Measurements from ENCODE around the gene CALM1. TPM values are rescaled to one million over a fixed set of nuclear protein-coding genes. Genes with fewer than 3 reads are reported as not detected.

The CALM1 gene
- total and polyA plus RNA-seq, 7 donors, result 404 to 889 (median 722) TPM

DNA sequence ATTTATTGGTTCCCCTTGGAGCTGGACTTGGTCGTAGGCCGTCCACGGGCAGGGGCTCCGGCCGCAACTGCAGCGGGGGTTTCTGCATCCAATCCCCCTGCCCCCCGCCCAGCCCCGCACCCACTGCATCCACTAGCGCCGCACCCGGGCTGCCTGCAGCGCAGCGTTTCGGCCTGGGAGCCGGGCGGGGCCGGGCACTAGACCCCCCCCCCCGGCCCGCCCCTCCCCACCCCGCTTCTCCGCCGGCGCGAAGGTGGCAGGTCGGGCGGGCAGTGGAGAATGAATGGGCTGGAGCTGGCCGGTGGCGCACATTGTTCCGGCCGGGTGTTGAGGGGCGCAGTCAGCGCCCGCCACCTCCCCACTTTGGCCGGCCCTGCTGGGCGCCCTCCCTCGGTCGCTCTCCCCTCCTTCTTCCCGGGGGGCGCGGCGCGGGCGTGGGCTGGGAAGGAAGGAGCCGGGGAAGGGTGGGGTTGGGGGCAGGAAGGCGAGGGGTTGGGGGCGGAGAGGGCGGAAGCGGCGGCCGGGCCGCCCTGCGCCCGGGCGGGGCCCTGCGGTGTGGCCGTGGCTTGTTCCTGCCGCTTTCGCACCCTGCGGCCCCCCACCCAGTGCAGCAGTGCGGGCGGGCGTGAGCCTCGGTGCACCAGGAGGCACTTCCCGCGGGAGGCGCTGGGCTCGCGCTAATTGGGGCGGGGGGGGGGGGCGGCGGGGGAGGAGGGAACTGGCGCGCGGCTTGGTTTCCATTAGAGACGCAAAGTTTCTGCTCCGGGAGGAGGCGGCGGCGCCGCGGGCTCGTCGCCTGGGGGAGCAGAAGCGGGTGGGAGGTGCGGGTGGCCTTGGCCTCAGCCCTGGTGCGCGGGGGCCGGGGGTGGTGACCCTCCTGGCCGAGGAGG, 841 bp downstream of the CALM1 start:
- H3K27me3 ChIP-seq, result no peaks in the 10 kb centered on the region
- DNase-seq, result peak; percentile 81
- TF ChIP-seq POLR2A (IDR thresholded peaks at IDR 0.05) (no peak), EP300 (IDR thresholded peaks at IDR 0.05) (no peak), POLR2AphosphoS5 (IDR thresholded peaks at IDR 0.05) (peak in 3 of 4 donors; percentile 5 to 44 (median 43))
- TF ChIP-seq, protein P1, sequence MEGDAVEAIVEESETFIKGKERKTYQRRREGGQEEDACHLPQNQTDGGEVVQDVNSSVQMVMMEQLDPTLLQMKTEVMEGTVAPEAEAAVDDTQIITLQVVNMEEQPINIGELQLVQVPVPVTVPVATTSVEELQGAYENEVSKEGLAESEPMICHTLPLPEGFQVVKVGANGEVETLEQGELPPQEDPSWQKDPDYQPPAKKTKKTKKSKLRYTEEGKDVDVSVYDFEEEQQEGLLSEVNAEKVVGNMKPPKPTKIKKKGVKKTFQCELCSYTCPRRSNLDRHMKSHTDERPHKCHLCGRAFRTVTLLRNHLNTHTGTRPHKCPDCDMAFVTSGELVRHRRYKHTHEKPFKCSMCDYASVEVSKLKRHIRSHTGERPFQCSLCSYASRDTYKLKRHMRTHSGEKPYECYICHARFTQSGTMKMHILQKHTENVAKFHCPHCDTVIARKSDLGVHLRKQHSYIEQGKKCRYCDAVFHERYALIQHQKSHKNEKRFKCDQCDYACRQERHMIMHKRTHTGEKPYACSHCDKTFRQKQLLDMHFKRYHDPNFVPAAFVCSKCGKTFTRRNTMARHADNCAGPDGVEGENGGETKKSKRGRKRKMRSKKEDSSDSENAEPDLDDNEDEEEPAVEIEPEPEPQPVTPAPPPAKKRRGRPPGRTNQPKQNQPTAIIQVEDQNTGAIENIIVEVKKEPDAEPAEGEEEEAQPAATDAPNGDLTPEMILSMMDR (IDR thresholded peaks at IDR 0.05), result no peak
- peak overlapping the region; percentile 94 to 97 (median 95) for H3K27ac ChIP-seq
- no peaks in the 10 kb centered on the region for H3K9me3 ChIP-seq
- peaks cover 0 to 46% (median 41%) of the 10 kb centered on the region in 4 donors for H3K4me1 ChIP-seq
- WGBS, 2 donors, result 1% methylated on average over 88 to 89 of the region's 89 CpGs
- peak overlapping the region; percentile 89 to 97 (median 97) for H3K4me3 ChIP-seq
- peaks cover 11 to 24% (median 19%) of the 10 kb centered on the region in 4 donors for H3K36me3 ChIP-seq
- intact Hi-C loops (cut with DNase I), result loop anchor here (2.0 to 5.0 kb wide), 3 partner anchors 65 to 361 kb away; partner anchors contain the start of gene NRDE2

- peak overlapping the region; percentile 94 to 97 (median 95) for H3K27ac ChIP-seq
- TF ChIP-seq EP300 (IDR thresholded peaks at IDR 0.05) (no peak), POLR2AphosphoS5 (IDR thresholded peaks at IDR 0.05) (peak; percentile 17 to 65 (median 50))
- no peaks in the 10 kb centered on the region for H3K9me3 ChIP-seq
- intact Hi-C loops (cut with DNase I), result loop anchor here (5.0 kb wide), 2 partner anchors 66 to 96 kb away; partner anchors contain the start of gene NRDE2
- H3K36me3 ChIP-seq, result peaks cover 13 to 32% (median 25%) of the 10 kb centered on the region in 4 donors
- H3K27me3 ChIP-seq, result no peaks in the 10 kb centered on the region
- H3K4me1 ChIP-seq, result peaks cover 0 to 53% (median 47%) of the 10 kb centered on the region in 4 donors
- DNase-seq, result peak; percentile 81
- WGBS, 2 donors, result 1% methylated on average over 35 of the region's 35 CpGs
- H3K4me3 ChIP-seq, result peak overlapping the region; percentile 89 to 97 (median 97)
These were observed 1.5 kb downstream of the CALM1 start for GRCh38 chr14:90398315-90398839.

- intact Hi-C loops (cut with DNase I), result loop anchor here (1.0 to 5.0 kb wide), 3 partner anchors 67 to 298 kb away; partner anchors contain the start of gene NRDE2
- no peaks in the 10 kb centered on the region for H3K9me3 ChIP-seq
- no peaks in the 10 kb centered on the region for H3K27me3 ChIP-seq
- peak overlapping the region; percentile 89 to 97 (median 97) for H3K4me3 ChIP-seq
- H3K4me1 ChIP-seq, result peaks cover 0 to 59% (median 53%) of the 10 kb centered on the region in 4 donors
- no peak for TF ChIP-seq POLR2AphosphoS5 (IDR thresholded peaks at IDR 0.05)
- TF ChIP-seq, protein P1 (IDR thresholded peaks at IDR 0.05), result no peak
- no peak for TF ChIP-seq POLR2A (IDR thresholded peaks at IDR 0.05)
- TF ChIP-seq EP300 (IDR thresholded peaks at IDR 0.05), result no peak
- peak overlapping the region; percentile 94 to 97 (median 95) for H3K27ac ChIP-seq
- H3K36me3 ChIP-seq, result peaks cover 19 to 38% (median 31%) of the 10 kb centered on the region in 4 donors
- DNase-seq, result no peak
- 15 to 34% methylated on average over 8 of the region's 8 CpGs for WGBS, 2 donors
These were observed 2.2 kb downstream of the CALM1 start for GRCh38 chr14:90398841-90399540.

GRCh38 chr14:90399541-90400444, 3.0 kb downstream of the CALM1 start:
- TF ChIP-seq EP300 (IDR thresholded peaks at IDR 0.05), result peak in 1 of 4 donors; percentile 21
- peak; percentile 76 to 85 (median 82) for TF ChIP-seq POLR2AphosphoS5 (IDR thresholded peaks at IDR 0.05)
- peak in 1 of 2 donors; percentile 28 for TF ChIP-seq POLR2A (IDR thresholded peaks at IDR 0.05)
- TF ChIP-seq, protein P1 (IDR thresholded peaks at IDR 0.05), result peak; percentile 98 to 100 (median 98)
- Histone ChIP-seq H3K27me3 (no peaks in the 10 kb centered on the region), H3K4me1 (peaks cover 0 to 67% (median 58%) of the 10 kb centered on the region in 4 donors), H3K36me3 (peaks cover 26 to 46% (median 39%) of the 10 kb centered on the region in 4 donors), H3K4me3 (peak overlapping the region; percentile 89 to 97 (median 97)), H3K9me3 (no peaks in the 10 kb centered on the region), H3K27ac (peak overlapping the region; percentile 94 to 97 (median 95))
- DNase-seq, result peak; percentile 97
- WGBS, 2 donors, result 29 to 32% methylated on average over 14 of the region's 14 CpGs
- intact Hi-C loops (cut with DNase I), result loop anchor here (1.0 to 5.0 kb wide), 7 partner anchors 67 to 418 kb away; partner anchors contain the start of genes NRDE2 and TTC7B
